Adrenal gland (tissue), 12 donors: ENCODE data around the gene GRM8. TPM values are rescaled to one million over a fixed set of nuclear protein-coding genes. Genes with fewer than 3 reads are reported as not detected.

Experiments
- DNase-seq, 7 donors: peaks; one replicate each; pipeline ENCODE4 v3.0.0-alpha.2; 2019 to 2020
- H3K27ac ChIP-seq, 5 donors: fragments of 200-600 bp; sonication (generic) in 4 of 5; 1 replicate in 3 of 5; 2 replicates in 2 of 5; pipeline versions ENCODE4 v1.5.1 to v1.8.0; 2016 to 2020; ENCODE audit warnings: mild to moderate bottlenecking in 1 of 5
- H3K27me3 ChIP-seq: fragments of 200-600 bp; 2 replicates; pipeline ENCODE4 v1.8.0; 2021
- H3K36me3 ChIP-seq, 2 donors: fragments of 200-600 bp; replicated peaks in 1 of 2; 1 replicate in 1 of 2; 2 replicates in 1 of 2; pipeline versions ENCODE4 v1.5.1 to v1.8.0; 2018 to 2022
- H3K4me1 ChIP-seq, 2 donors: fragments of 200-600 bp; replicated peaks in 1 of 2; 1 replicate in 1 of 2; 2 replicates in 1 of 2; pipeline versions ENCODE4 v1.5.1 to v1.8.0; 2018 to 2021
- H3K4me3 ChIP-seq, 4 donors: fragments of 200-600 bp; sonication (generic) in 3 of 4; one replicate each; pipeline ENCODE4 v1.5.1; 2016 to 2018
- H3K9me3 ChIP-seq, 3 donors: fragments of 200-600 bp; sonication (generic) in 1 of 3; replicated peaks in 1 of 3; 1 replicate in 2 of 3; 2 replicates in 1 of 3; pipeline versions ENCODE4 v1.5.1 to v1.8.0; 2016 to 2021
- CTCF ChIP-seq, 6 experiments: fragments of 450-650 bp in 4 of 6; fragments of 200-600 bp in 2 of 6; sonication (generic) in 1 of 6; IDR thresholded peaks; 1 replicate in 5 of 6; 2 replicates in 1 of 6; pipeline versions ENCODE4 v1.5.1 to v1.8.0; 2016 to 2021; ENCODE audit warnings: antibody characterized with exemption in 6 of 6, mild to moderate bottlenecking in 2 of 6, moderate library complexity in 1 of 6
- POLR2A ChIP-seq, 2 donors: fragments of 450-650 bp; IDR thresholded peaks; one replicate each; pipeline ENCODE4 v1.6.1; 2017; ENCODE audit warnings: antibody characterized with exemption in 2 of 2, mild to moderate bottlenecking in 2 of 2, moderate library complexity in 1 of 2
- WGBS, 4 donors: extraction: QIAGEN DNeasy Blood & Tissue Kit in 2 of 4; methylation state at CpG; one replicate each; pipeline versions ENCODE4 v1.1.5 to v1.1.7; 2013 to 2017; 5-methylcytosine and 5-hydroxymethylcytosine counted together
- intact Hi-C, 2 donors: fragments of 100-400 bp; cut with DNase I; formaldehyde crosslinking; loops; one replicate each; pipeline versions ENCODE4 v1.14.1 to v1.15.0; 2022 to 2023
- polyA plus RNA-seq, 3 donors: library from polyadenylated mRNA; stranded (reverse); fragments of 200-250 nt in 2 of 3; fragments of 350-450 nt in 1 of 3; fragmentation: Illumina TruSeq in 1 of 3; extraction: RNeasy Lipid Tissue Mini Kit (QIAGEN cat#74804) in 1 of 3; gene quantifications; one replicate each; pipeline ENCODE4 v1.2.3, GENCODE V29; 2013 to 2014
- total RNA-seq, 9 donors: library from RNA; depleted of rRNA in 4 of 9; stranded (reverse); fragments of >200 nt in 4 of 9; fragments of 120-200 nt in 1 of 9; fragmentation: NEBNext Ultra II Directional in 1 of 9; extraction: Animal tissue kit (Norgen Biotek cat#: 25700) in 1 of 9; gene quantifications; one replicate each; pipeline versions ENCODE4 v1.1.0 to v1.2.4, GENCODE V29; 2013 to 2023
- donor health status: healthy with polysubstance abuse.
- donor health status: Bipolar disorder and iron deficiency.
- donor health status: DM: yes; HTN: yes; CAD: no.
- donor health status: DM: no; HTN: no; CAD: no.
- donor health status: DM: no; HTN: no; CAD: no.
- donor health status: DM: yes; HTN: yes; CAD: no.

The GRM8 gene
- total and polyA plus RNA-seq, 12 donors, result 0.10 to 2.5 (median 0.92) TPM; not detected in 5

- Histone ChIP-seq H3K4me1 (peaks cover 0 to 11% of the 10 kb centered on the region in 2 donors), H3K4me3 (no peak overlapping the region), H3K27ac (no peak overlapping the region), H3K36me3 (no peaks in the 10 kb centered on the region), H3K27me3 (no peaks in the 10 kb centered on the region), H3K9me3 (no peaks in the 10 kb centered on the region)
- intact Hi-C loops, result loop anchor here in 1 of 2 donors (10.0 kb wide), 1 partner anchor 448 kb away; the partner anchor contains the start of gene GRM8
- DNase-seq, result no peak
- no peak for TF ChIP-seq CTCF (IDR thresholded peaks at IDR 0.05)
- 96 to 99% (median 97%) methylated on average over 23 to 31 of the region's 31 CpGs for WGBS, 4 donors
Observed at GRCh38 chr7:126806614-126807013, 446.1 kb downstream of the GRM8 start.

- 91 to 100% (median 99%) methylated on average over 1 of the region's 1 CpG for WGBS, 4 donors
- H3K27me3 ChIP-seq, result no peaks in the 10 kb centered on the region
- TF ChIP-seq POLR2A (IDR thresholded peaks at IDR 0.05), result no peak
- TF ChIP-seq CTCF (IDR thresholded peaks at IDR 0.05), result no peak
- H3K9me3 ChIP-seq, result no peaks in the 10 kb centered on the region
- no peak for DNase-seq
- H3K4me1 ChIP-seq, result peaks cover 0 to 11% of the 10 kb centered on the region in 2 donors
- intact Hi-C loops, result loop anchor here in 1 of 2 donors (10.0 kb wide), 1 partner anchor 449 kb away; the partner anchor contains the start of gene GRM8
- no peak overlapping the region for H3K4me3 ChIP-seq
- H3K36me3 ChIP-seq, result no peaks in the 10 kb centered on the region
- no peak overlapping the region for H3K27ac ChIP-seq
Observed at GRCh38 chr7:126805351-126805750, 447.4 kb downstream of the GRM8 start.

- WGBS, 4 donors, result 57 to 74% (median 67%) methylated on average over 2 of the region's 2 CpGs
- H3K27me3 ChIP-seq, result no peaks in the 10 kb centered on the region
- no peak overlapping the region for H3K4me3 ChIP-seq
- intact Hi-C loops, result loop anchor here in 1 of 2 donors (5.0 to 10.0 kb wide), 2 partner anchors 98 to 450 kb away; partner anchors contain the start of gene GRM8
- no peaks in the 10 kb centered on the region for H3K36me3 ChIP-seq
- TF ChIP-seq CTCF (IDR thresholded peaks at IDR 0.05) (no peak), POLR2A (IDR thresholded peaks at IDR 0.05) (no peak)
- no peak for DNase-seq
- H3K9me3 ChIP-seq, result no peaks in the 10 kb centered on the region
- H3K4me1 ChIP-seq, result peaks cover 0 to 11% of the 10 kb centered on the region in 2 donors
- H3K27ac ChIP-seq, result no peak overlapping the region
Observed at GRCh38 chr7:126804604-126805003, 448.1 kb downstream of the GRM8 start.

- TF ChIP-seq CTCF (IDR thresholded peaks at IDR 0.05) (no peak), POLR2A (IDR thresholded peaks at IDR 0.05) (no peak)
- intact Hi-C loops, result loop anchor here in 1 of 2 donors (5.0 to 10.0 kb wide), 2 partner anchors 98 to 451 kb away; partner anchors contain the start of gene GRM8
- Histone ChIP-seq H3K36me3 (no peaks in the 10 kb centered on the region), H3K4me1 (peaks cover 0 to 11% of the 10 kb centered on the region in 2 donors), H3K27ac (no peak overlapping the region), H3K9me3 (no peaks in the 10 kb centered on the region), H3K4me3 (no peak overlapping the region), H3K27me3 (no peaks in the 10 kb centered on the region)
- DNase-seq, result peak in 5 of 7 donors; percentile 40 to 57 (median 41)
- 36 to 58% (median 40%) methylated on average over 2 of the region's 2 CpGs for WGBS, 4 donors
Observed at GRCh38 chr7:126803990-126804389, 448.8 kb downstream of the GRM8 start.
